DMS 273 (cell line): Measurements from ENCODE around the gene IGFBP5.

Source experiments
- DNase-seq: peaks from one replicate; lab custom pipeline; 2025; ENCODE audit not compliant: unreplicated experiment; lab: John Stamatoyannopoulos, UW

Gene IGFBP5

GRCh38 chr2:216648105-216648504 is 47.2 kb downstream of the IGFBP5 start:
- no peak for DNase-seq

GRCh38 chr2:216646116-216646515 is 49.2 kb downstream of the IGFBP5 start:
- DNase-seq: no peak

DNA sequence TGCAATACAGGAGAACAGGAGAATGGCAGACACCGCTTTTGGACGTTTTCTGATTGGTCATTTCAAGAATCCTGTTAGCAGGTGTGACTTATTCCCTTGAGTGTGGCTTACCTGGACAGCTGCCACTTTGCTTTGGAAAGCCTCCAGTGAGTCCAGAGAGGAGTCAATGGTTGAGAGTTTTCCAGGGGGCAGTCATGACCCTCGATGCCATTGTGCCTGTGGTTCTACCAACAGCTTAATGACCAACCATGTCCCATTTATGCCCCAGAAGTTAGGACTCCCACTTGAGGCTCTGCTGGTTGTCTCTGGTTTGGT is 49.8 kb downstream of the IGFBP5 start:
- DNase-seq: no peak

DNA sequence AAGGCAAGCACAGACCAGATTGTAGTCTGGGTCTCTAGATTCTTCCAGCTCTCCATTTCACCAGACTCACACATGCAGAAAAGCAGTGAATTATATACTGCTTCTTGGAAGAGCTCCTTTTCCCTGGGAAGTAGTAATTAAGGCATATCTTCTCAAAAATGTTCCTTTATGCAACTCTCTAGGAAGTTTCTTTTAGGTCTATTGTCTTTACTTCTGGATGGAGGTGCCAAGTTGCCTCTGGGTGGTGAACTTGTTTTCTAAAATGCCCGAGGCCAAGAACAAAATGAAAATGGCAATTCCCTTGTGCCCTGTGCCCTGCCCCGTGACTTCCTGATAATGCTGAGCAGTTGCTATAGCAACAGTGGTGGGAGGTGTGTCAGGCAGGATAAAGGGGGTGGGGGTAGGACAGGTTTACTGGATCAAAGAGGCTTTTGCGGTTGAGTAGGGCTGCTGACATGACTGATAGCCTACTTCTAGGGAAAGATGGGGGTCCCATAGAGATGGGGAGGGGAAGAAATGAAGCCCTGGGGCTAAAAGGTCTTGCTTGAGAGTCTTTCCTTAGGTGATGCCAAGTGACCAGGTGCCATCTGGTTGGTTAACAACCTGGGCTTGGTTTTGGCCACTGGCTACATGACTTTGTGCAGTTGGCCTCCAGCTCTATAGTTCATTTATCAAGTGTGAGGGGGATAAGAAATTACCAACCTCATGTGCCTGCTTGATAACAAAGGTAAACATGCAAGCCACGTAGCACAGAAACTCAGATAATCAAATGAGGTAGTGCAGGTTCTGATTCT is 50.3 kb downstream of the IGFBP5 start:
- peak; percentile 41 for DNase-seq

GRCh38 chr2:216643986-216644659 is 51.2 kb downstream of the IGFBP5 start:
- DNase-seq: peak; percentile 23

GRCh38 chr2:216637472-216637871 is 57.9 kb downstream of the IGFBP5 start:
- DNase-seq: peak; percentile 28

DNA sequence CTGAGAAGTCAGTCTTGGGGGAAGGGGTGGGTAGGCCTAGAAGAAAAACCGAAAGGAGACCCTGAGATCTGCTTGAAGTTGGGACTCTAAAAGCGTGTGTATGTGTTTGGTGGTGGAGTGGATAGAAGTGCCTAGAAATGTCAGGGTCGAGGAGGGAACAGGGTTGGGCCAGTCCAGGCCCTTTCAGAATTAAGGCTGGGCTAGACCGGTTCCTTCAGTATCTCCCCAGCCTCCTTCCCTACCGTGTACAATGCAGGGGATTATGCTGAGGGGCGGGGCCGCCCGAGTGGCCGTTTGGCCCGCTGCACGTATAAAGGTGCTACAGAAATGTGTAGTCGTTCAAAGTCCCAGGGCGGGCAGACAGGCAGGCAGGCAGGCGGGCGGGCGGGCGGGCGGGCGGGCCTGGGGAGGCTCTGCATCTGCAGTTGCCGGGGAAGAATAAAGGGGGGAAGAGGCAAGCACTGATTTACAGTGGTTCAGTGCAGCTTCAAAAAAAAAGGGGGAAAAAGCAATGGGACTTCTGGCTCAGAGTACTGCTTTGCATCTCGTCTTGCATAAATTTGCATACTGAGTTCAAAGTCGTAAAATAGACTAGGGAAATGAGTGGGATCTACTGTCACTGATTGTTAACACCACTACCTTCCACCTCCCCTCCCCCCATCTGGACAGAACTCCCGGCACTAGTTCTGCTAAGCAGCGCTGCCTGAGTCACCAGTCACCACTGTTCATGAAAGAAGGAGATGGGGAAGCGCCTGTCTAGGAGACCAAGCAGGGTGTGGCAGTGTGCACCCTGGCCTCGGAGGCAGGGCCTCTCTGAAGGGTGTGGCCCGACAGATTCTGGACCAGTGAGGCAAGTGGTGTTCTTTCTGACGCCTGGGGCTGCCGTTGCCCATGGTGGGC is 58.5 kb downstream of the IGFBP5 start:
- peak; percentile 50 for DNase-seq

DNA sequence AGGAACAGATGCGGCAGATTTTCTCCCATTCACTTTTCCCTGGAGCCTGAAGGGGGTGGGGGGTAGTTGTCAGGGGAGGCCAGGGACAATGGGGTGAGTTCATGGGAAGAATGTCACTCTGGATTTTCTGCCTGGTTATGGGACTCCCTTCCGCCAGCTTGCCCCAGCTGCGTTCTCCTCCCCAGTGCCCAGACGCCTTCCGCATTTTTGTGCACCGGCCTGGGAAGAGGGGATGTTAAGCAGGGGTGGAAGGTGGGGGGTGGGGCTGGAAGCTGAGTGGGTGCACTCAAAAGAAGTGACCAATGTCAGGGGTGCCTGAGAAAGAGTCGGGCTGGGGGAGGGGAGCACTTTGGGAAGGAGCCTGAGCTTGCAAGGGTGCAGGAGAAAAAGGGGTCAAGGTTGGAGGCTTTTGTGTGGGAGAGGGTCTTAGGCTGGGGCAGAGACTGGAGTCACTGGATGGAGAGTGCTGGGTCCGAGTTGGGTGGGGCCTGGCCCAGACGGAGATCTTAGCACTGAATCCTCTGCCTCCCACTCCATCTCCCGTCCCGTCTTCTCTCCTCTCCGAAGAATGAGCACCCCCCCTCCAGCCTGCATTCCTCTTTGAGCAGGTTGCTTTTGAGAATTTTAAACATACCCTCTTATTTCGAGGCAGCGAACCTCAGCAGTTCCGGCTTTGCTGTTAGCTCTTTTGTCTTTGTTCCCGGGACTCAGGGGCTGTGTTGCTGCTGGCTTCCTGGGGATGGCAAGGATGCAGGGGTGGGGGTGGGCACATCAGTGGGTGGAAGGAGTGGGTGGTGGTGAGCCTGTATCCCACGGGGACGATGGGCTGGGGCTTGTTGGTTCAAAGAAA is 59.4 kb downstream of the IGFBP5 start:
- no peak for DNase-seq

DNA sequence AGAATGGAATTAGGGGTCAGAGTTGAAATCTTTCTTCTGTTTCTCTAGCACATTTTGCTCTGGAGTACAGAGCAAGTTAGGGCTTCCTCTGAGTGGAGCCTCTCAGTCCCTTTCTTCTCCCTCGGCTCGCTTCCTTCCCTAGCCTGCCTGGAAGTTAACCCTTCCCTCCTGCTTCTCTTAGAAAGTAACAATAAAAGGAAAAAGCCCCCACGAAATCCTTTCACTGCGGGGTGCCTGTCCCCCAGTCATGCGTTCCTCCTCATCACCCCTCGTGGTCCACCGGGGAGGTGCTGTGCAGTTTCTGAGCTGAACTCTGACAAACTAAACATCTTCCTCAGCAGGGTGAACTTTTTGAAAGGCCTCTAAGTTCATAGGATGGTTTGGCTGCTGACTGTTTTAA is 60.2 kb downstream of the IGFBP5 start:
- DNase-seq: peak; percentile 39

GRCh38 chr2:216634370-216635148 is 60.8 kb downstream of the IGFBP5 start:
- DNase-seq: peak; percentile 63

GRCh38 chr2:216633616-216634369 is 61.6 kb downstream of the IGFBP5 start:
- peak; percentile 69 for DNase-seq

GRCh38 chr2:216632952-216633615 is 62.3 kb downstream of the IGFBP5 start, which contains the start of gene IGFBP2:
Gene IGFBP2, plus strand, starts transcription at chr2:216633420. Its CDS starts 104 bp downstream, at chr2:216633524.
- peak; percentile 92 for DNase-seq

- DNase-seq: no peak
These were observed 62.9 kb downstream of the IGFBP5 start for GRCh38 chr2:216632346-216632951.

DNA sequence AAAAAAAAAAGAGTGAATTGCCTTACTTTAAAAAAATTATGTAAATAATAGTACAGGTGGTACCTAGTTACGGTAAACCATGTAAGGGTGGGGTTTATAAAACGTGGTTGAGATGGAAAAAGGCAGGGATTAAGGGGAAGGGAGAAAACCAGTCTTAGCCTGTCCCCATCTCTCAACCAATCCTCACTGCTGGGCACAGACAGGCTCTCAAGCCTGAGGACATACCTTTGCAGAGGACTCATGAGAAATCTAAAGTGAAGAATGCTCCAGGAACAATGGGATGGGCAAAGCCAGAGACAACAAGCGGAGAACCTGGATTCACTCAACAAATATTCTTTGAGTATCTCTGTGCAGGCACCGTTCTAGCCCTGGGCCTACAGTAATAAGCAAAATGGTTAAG is 65.6 kb downstream of the IGFBP5 start:
- no peak for DNase-seq

DNA sequence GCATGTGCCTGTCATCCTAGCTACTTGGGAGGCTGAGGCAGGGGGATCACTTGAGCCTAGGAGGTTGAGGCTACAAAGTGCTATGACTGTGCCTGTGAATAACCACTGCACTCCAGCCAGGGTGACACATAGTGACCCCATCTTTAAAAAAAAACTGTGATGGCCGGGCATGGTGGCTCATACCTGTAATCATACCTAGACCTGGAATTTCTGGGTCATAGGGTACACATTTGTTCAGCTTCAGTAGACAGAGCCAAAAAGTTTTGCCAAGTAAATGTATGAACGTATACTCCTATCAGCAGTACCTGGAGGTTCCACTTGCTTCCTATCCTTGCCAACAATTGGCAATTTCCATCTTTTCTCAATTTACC is 68.5 kb downstream of the IGFBP5 start:
- DNase-seq: no peak

DNA sequence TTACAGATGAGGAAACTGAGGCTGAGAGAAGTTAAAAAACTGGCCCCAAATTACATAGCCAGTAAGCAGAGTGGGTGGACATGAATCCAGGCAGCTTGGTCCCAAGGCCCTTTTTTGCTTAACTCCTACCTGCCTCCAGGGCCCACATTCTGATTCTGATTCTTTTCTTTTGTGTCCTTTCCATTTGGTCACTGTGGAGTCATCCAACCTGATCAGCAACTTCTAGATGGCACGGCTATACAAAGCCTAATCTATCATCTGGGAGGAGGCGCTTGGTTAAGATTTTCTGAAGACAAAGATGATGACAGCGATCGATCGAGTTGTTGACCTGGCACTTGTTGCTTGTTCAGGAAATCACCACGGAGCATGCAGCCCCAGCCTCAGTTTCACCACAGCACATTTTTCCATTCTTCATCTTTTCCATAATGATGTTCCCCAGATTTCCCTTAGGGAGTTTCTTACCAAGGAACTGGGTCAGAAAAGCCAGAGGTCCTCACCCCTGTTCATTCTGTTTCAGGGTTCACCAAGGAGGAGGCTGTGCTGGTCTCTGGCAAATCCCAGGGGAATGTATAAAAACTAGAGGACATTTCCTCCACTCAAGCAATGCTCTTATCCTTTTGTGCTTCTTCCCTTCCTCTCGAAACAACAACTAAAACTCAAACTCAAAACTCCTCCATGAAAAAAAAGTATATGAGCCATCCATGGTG is 69.0 kb downstream of the IGFBP5 start:
- no peak for DNase-seq

GRCh38 chr2:216624251-216624650 is 71.1 kb downstream of the IGFBP5 start:
- no peak for DNase-seq

- peak; percentile 53 for DNase-seq
These were observed 72.8 kb downstream of the IGFBP5 start for GRCh38 chr2:216622526-216622925.
